NOMO-1 treated with dmso at 0.1 percent for 144 hours (cell line): ENCODE results near the gene MAP3K5.
"Not testable (repeated sequence)": the region's sequence is repeated elsewhere in the genome, so short reads cannot be mapped to it uniquely, and the experiment has no call there.

Source experiments
- DNase-seq: peaks from one replicate; lab custom pipeline; 2025; ENCODE audit not compliant: unreplicated experiment; lab: John Stamatoyannopoulos, UW

Gene MAP3K5

GRCh38 chr6:136590846-136591245, 201.4 kb downstream of the MAP3K5 start:
- not testable (repeated sequence) for DNase-seq

GRCh38 chr6:136587527-136587926, 204.8 kb downstream of the MAP3K5 start:
- DNase-seq, result no peak

GRCh38 chr6:136586295-136586694, 206.0 kb downstream of the MAP3K5 start:
- DNase-seq, result no peak

GRCh38 chr6:136585523-136585922, 206.8 kb downstream of the MAP3K5 start:
- DNase-seq, result not testable (repeated sequence)

GRCh38 chr6:136584290-136584689, 208.0 kb downstream of the MAP3K5 start:
- not testable (repeated sequence) for DNase-seq

GRCh38 chr6:136582711-136583471, 209.4 kb downstream of the MAP3K5 start:
- DNase-seq, result no peak

GRCh38 chr6:136579800-136580199, 212.5 kb downstream of the MAP3K5 start:
- DNase-seq, result no peak

GRCh38 chr6:136576821-136577220, 215.5 kb downstream of the MAP3K5 start:
- DNase-seq, result no peak

GRCh38 chr6:136571496-136571895, 220.8 kb downstream of the MAP3K5 start:
- DNase-seq, result no peak

- DNase-seq, result no peak
Observed at GRCh38 chr6:136571065-136571464, 221.2 kb downstream of the MAP3K5 start.

- no peak for DNase-seq
Observed at GRCh38 chr6:136568129-136568528, 224.1 kb downstream of the MAP3K5 start.

GRCh38 chr6:136567688-136568087, 224.6 kb downstream of the MAP3K5 start:
- DNase-seq, result no peak

- peak; percentile 9 for DNase-seq
Observed at GRCh38 chr6:136566851-136567250, 225.4 kb downstream of the MAP3K5 start.

- DNase-seq, result peak; percentile 73
Observed at GRCh38 chr6:136566007-136566487, 226.2 kb downstream of the MAP3K5 start.

GRCh38 chr6:136564180-136564579, 228.1 kb downstream of the MAP3K5 start:
- no peak for DNase-seq

GRCh38 chr6:136563386-136564152, 228.7 kb downstream of the MAP3K5 start:
- DNase-seq, result no peak

GRCh38 chr6:136562211-136562610, 230.1 kb downstream of the MAP3K5 start:
- no peak for DNase-seq

GRCh38 chr6:136553166-136553787, 239.0 kb downstream of the MAP3K5 start:
- no peak for DNase-seq

- no peak for DNase-seq
Observed at GRCh38 chr6:136552054-136552453, 240.2 kb downstream of the MAP3K5 start.

GRCh38 chr6:136551103-136551502, 241.2 kb downstream of the MAP3K5 start:
- DNase-seq, result no peak

- DNase-seq, result peak; percentile 12
Observed at GRCh38 chr6:136550330-136551071, 241.8 kb downstream of the MAP3K5 start, which contains the start of gene MAP7. TSS of gene MAP7 (minus strand) at chr6:136550422. CDS start at chr6:136550408, 14 bp downstream.
